Neutrophil (primary cell): Measurements from ENCODE around the gene UNG.

ENCODE experiments used
- H3K27ac ChIP-seq: fragments of 200-600 bp; sonication (generic); 2 replicates; pipeline ENCODE4 v1.5.1; 2016; ENCODE audit warnings: mild to moderate bottlenecking, moderate library complexity
- H3K27me3 ChIP-seq: fragments of 200-600 bp; sonication (generic); 2 replicates; pipeline ENCODE4 v1.6.0; 2016; ENCODE audit warnings: mild to moderate bottlenecking
- H3K36me3 ChIP-seq: fragments of 200-600 bp; sonication (generic); 2 replicates; pipeline ENCODE4 v1.5.1; 2017
- H3K4me1 ChIP-seq, 2 experiments: fragments of 200-600 bp in 1 of 2; sonication (generic) in 1 of 2; 1 replicate in 1 of 2; 2 replicates in 1 of 2; pipeline versions ENCODE4 v1.5.1 to v1.6.1; 2013 to 2016; ENCODE audit warnings: low read depth in 1 of 2, low read length in 1 of 2, mild to moderate bottlenecking in 1 of 2, moderate library complexity in 1 of 2; ENCODE audit not compliant: control insufficient read depth in 1 of 2, insufficient read depth in 1 of 2
- H3K4me3 ChIP-seq, 2 experiments: fragments of 200-600 bp in 1 of 2; sonication (generic) in 1 of 2; 1 replicate in 1 of 2; 2 replicates in 1 of 2; pipeline ENCODE4 v1.5.1; 2013 to 2016; ENCODE audit warnings: low read depth in 1 of 2, low read length in 1 of 2, mild to moderate bottlenecking in 1 of 2, moderate library complexity in 1 of 2
- H3K9me3 ChIP-seq: fragments of 200-600 bp; sonication (generic); 2 replicates; pipeline ENCODE4 v1.5.1; 2016
- TF ChIP-seq, protein P1 (sequence below): fragments of 200-600 bp; sonication (generic); IDR thresholded peaks from 2 replicates; pipeline ENCODE4 v1.5.1; 2016; ENCODE audit warnings: antibody characterized with exemption

UNG gene

DNA sequence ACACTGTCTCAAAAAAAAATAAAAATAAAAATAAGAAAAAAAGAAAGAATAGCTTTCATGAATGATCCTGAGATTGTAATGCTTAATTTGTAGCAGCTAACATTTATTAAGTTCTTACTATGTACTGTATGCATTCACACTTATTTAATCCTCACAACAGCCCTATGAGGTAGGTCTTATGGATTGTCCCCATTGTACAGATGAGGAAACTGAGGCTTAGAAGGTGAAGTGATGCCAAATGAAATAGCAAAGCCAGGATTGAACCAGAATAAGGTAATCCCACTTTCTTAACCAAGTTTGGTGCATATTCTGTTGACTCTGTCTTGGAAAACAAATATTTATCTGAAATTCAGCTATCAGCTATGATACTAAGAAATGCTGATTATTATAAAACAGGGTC lies 42.9 kb upstream of the UNG start:
- no peak overlapping the region for H3K27ac ChIP-seq
- H3K4me1 ChIP-seq: peaks cover 17 to 19% of the 10 kb centered on the region in 2 experiments
- H3K4me3 ChIP-seq: no peak overlapping the region
- H3K36me3 ChIP-seq: peaks cover 11% of the 10 kb centered on the region
- H3K27me3 ChIP-seq: no peaks in the 10 kb centered on the region
- TF ChIP-seq, protein P1, sequence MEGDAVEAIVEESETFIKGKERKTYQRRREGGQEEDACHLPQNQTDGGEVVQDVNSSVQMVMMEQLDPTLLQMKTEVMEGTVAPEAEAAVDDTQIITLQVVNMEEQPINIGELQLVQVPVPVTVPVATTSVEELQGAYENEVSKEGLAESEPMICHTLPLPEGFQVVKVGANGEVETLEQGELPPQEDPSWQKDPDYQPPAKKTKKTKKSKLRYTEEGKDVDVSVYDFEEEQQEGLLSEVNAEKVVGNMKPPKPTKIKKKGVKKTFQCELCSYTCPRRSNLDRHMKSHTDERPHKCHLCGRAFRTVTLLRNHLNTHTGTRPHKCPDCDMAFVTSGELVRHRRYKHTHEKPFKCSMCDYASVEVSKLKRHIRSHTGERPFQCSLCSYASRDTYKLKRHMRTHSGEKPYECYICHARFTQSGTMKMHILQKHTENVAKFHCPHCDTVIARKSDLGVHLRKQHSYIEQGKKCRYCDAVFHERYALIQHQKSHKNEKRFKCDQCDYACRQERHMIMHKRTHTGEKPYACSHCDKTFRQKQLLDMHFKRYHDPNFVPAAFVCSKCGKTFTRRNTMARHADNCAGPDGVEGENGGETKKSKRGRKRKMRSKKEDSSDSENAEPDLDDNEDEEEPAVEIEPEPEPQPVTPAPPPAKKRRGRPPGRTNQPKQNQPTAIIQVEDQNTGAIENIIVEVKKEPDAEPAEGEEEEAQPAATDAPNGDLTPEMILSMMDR: no peak
- H3K9me3 ChIP-seq: no peaks in the 10 kb centered on the region

DNA sequence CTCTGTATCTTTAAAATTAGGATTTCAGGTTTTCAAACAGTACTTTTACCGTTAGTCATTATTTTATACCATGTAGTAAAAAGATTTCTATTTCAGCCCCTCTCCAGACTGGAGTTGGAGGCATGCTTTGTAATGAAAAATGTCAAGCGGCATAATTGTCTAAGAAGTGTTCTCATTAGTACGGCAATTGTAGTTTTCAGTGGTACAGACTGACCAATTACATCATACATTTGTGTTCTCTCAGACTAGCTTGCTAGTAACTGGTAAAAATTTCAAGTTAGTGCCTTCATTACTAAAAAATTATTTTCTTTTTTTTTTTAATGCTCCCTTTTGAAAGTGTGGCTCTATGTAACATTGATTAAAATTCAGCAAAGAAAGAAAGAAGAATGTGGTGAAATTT lies 40.5 kb upstream of the UNG start:
- H3K36me3 ChIP-seq: peaks cover 11% of the 10 kb centered on the region
- no peak overlapping the region for H3K4me3 ChIP-seq
- no peaks in the 10 kb centered on the region for H3K9me3 ChIP-seq
- peaks cover 17% of the 10 kb centered on the region in 2 experiments for H3K4me1 ChIP-seq
- TF ChIP-seq, protein P1: no peak
- H3K27ac ChIP-seq: no peak overlapping the region
- no peaks in the 10 kb centered on the region for H3K27me3 ChIP-seq

DNA sequence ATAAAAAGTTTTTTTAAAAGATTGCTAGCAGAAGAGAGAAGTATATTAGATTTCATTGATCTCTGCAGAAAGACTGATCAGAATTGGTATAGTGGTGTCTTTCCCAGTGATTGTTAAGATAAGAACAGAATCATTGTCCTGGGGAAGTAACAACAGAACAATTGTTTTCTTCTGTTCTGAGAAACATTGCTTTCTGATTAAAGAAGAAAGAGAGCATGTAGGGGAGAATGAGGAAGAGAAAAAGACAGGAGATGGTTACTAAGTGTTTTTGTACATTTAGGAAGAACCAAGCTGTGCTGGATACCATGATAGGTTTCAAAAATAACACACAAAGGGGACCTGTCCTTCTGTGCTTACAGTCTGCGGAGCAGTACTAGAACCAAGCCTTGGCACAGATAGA lies 40.0 kb upstream of the UNG start:
- H3K36me3 ChIP-seq: peaks cover 11% of the 10 kb centered on the region
- H3K27ac ChIP-seq: no peak overlapping the region
- H3K27me3 ChIP-seq: no peaks in the 10 kb centered on the region
- peaks cover 14% of the 10 kb centered on the region in 2 experiments for H3K4me1 ChIP-seq
- no peaks in the 10 kb centered on the region for H3K9me3 ChIP-seq
- TF ChIP-seq, protein P1: no peak
- H3K4me3 ChIP-seq: no peak overlapping the region

DNA sequence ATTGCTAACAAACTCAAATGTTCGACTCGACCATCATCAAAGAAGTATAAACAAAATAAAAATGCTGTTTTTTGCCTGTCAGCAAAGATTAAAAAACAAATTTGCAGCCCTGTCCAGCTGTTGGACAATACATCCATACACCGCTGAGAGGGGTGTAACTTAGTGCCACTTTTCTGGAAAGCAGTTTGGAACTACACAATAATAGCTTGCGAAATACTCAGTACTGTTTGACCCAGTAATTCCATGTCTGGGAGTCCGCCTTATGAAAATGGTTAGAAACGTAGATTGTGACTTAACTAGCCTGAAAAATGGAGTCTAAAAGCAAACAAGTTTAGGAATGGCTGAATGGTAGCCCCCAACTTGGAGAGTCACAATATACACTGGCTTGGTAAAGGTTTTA lies 38.6 kb upstream of the UNG start:
- Histone ChIP-seq H3K27ac (no peak overlapping the region), H3K4me3 (no peak overlapping the region), H3K4me1 (peaks cover 3 to 4% of the 10 kb centered on the region in 2 experiments), H3K9me3 (no peaks in the 10 kb centered on the region), H3K36me3 (peaks cover 11% of the 10 kb centered on the region), H3K27me3 (no peaks in the 10 kb centered on the region)
- TF ChIP-seq, protein P1: no peak

DNA sequence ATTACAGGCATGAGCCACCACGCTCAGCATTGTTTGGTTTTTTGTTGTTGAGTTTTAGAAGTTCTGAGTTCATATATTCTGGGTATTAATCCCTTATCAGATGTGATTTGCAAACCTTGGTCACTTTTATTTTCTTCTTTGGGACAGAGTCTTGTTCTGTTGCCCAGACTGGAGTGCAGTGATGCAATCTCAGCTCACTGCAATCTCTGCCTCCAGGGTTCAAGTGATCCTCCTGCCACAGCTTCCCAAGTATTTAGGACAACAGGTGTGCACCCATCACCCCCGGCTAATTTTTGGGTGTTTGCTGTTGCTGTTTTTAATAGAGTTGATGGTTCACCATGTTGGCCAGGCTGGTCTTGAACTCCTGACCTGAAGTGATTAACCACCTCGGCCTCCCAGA lies 33.3 kb upstream of the UNG start:
- H3K9me3 ChIP-seq: no peaks in the 10 kb centered on the region
- peaks cover 28% of the 10 kb centered on the region for H3K36me3 ChIP-seq
- H3K4me1 ChIP-seq: no peaks in the 10 kb centered on the region
- no peak overlapping the region for H3K27ac ChIP-seq
- H3K4me3 ChIP-seq: no peak overlapping the region
- H3K27me3 ChIP-seq: no peaks in the 10 kb centered on the region
- TF ChIP-seq, protein P1: no peak
